Esophagus (tissue), 2 donors: ENCODE data around the gene PPFIA3. TPM values are rescaled to one million over a fixed set of nuclear protein-coding genes. Genes with fewer than 3 reads are reported as not detected.
"Not testable (repeated sequence)": the region's sequence is repeated elsewhere in the genome, so short reads cannot be mapped to it uniquely, and the experiment has no call there.

Source experiments
- H3K27ac ChIP-seq, 2 donors: one replicate each; pipeline ENCODE4 v1.5.1; 2013; ENCODE audit warnings: low read depth in 2 of 2, mild to moderate bottlenecking in 2 of 2, inconsistent platforms in 1 of 2, low read length in 1 of 2, moderate library complexity in 1 of 2
- H3K27me3 ChIP-seq, 2 donors: one replicate each; pipeline ENCODE4 v1.6.1; 2013; ENCODE audit warnings: low read length in 2 of 2, control low read depth in 1 of 2, mild to moderate bottlenecking in 1 of 2; ENCODE audit not compliant: insufficient read depth in 2 of 2, control insufficient read depth in 1 of 2
- H3K36me3 ChIP-seq, 2 donors: one replicate each; pipeline ENCODE4 v1.6.1; 2013; ENCODE audit warnings: low read length in 1 of 2; ENCODE audit not compliant: control insufficient read depth in 2 of 2, insufficient read depth in 2 of 2
- H3K4me1 ChIP-seq, 2 donors: one replicate each; pipeline ENCODE4 v1.6.1; 2013; ENCODE audit warnings: low read length in 1 of 2; ENCODE audit not compliant: control insufficient read depth in 2 of 2, insufficient read depth in 2 of 2
- H3K4me3 ChIP-seq, 2 donors: one replicate each; pipeline ENCODE4 v1.5.1; 2013; ENCODE audit warnings: low read length in 2 of 2, mild to moderate bottlenecking in 2 of 2, low read depth in 1 of 2, moderate library complexity in 1 of 2
- H3K9me3 ChIP-seq, 2 donors: one replicate each; pipeline ENCODE4 v1.6.1; 2013; ENCODE audit warnings: mild to moderate bottlenecking in 2 of 2, low read depth in 1 of 2, low read length in 1 of 2, moderate library complexity in 1 of 2; ENCODE audit not compliant: control insufficient read depth in 2 of 2, insufficient read depth in 1 of 2
- WGBS, 2 donors: extraction: QIAGEN DNeasy Blood & Tissue Kit; methylation state at CpG; one replicate each; pipeline ENCODE4 v1.1.7; 2013; 5-methylcytosine and 5-hydroxymethylcytosine counted together
- polyA plus RNA-seq, 2 donors: library from polyadenylated mRNA; stranded (reverse); fragments of 200-250 nt; gene quantifications; one replicate each; pipeline ENCODE4 v1.2.3, GENCODE V29; 2013
- donor health status: healthy with polysubstance abuse.
- donor health status: Bipolar disorder and iron deficiency.

PPFIA3 gene
- polyA plus RNA-seq, 2 donors = 15.2 to 28.6 TPM

- H3K27me3 ChIP-seq, H3K4me3 ChIP-seq, H3K9me3 ChIP-seq, H3K27ac ChIP-seq, H3K36me3 ChIP-seq: not testable (repeated sequence)
- 79 to 82% methylated on average over 10 of the region's 10 CpGs for WGBS, 2 donors
- H3K4me1 ChIP-seq = peaks cover 2 to 12% of the 10 kb centered on the region in 2 donors
Observed at GRCh38 chr19:49121841-49122240, 2.5 kb downstream of the PPFIA3 start.

- 91% methylated on average over 11 of the region's 11 CpGs for WGBS, 2 donors
- H3K9me3 ChIP-seq, H3K27me3 ChIP-seq, H3K4me1 ChIP-seq, H3K4me3 ChIP-seq, H3K27ac ChIP-seq, H3K36me3 ChIP-seq: not testable (repeated sequence)
Observed at GRCh38 chr19:49123285-49123684, 3.9 kb downstream of the PPFIA3 start.

DNA sequence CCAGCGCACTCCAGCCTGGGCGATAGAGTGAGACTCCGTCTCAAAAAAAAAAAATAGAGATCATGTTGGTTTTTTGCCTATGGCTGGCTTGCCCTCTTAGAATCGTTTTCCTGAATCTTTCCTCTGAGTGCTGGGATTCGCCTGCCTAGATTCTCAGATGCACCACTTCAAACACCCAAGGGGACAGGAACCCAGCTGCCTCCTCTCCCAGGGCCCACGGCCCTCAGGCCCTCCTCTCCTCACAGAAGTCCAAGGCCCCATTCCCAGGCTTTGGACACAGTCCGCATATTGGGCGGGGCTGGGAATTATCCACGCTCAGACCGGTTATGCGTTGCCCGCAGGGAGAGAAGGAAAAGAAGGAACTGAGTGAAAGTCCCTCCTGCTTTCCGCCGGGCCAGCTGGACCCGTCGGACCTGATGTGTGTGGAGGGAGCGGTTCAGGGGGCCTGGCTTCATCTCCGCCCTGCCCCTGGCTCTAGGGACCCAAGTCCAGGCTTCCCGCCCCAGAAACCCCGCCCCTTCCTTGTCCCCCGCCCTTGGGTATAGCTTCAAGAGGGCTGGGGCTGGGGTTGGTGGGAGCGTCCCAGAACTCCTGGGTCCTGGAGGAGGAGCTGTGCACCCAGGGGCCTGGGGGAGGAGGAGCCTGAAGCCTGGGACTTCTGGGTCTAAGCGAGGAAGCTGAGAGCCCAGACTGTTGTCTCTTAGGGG is 5.8 kb downstream of the PPFIA3 start:
- Histone ChIP-seq H3K4me1 (peaks cover 3 to 11% of the 10 kb centered on the region in 2 donors), H3K36me3 (peaks cover 0 to 2% of the 10 kb centered on the region in 2 donors), H3K27ac (peak overlapping the region; percentile 80 to 84), H3K4me3 (peak overlapping the region; percentile 2 to 16), H3K9me3 (no peaks in the 10 kb centered on the region), H3K27me3 (no peaks in the 10 kb centered on the region)
- WGBS, 2 donors = 29 to 31% methylated on average over 23 of the region's 23 CpGs

GRCh38 chr19:49126575-49126974 is 7.2 kb downstream of the PPFIA3 start:
- no peak overlapping the region for H3K4me3 ChIP-seq
- peaks cover 3 to 11% of the 10 kb centered on the region in 2 donors for H3K4me1 ChIP-seq
- peaks cover 0 to 6% of the 10 kb centered on the region in 2 donors for H3K36me3 ChIP-seq
- H3K27me3 ChIP-seq = no peaks in the 10 kb centered on the region
- H3K27ac ChIP-seq = no peak overlapping the region
- 81% methylated on average over 4 of the region's 4 CpGs for WGBS, 2 donors
- no peaks in the 10 kb centered on the region for H3K9me3 ChIP-seq

DNA sequence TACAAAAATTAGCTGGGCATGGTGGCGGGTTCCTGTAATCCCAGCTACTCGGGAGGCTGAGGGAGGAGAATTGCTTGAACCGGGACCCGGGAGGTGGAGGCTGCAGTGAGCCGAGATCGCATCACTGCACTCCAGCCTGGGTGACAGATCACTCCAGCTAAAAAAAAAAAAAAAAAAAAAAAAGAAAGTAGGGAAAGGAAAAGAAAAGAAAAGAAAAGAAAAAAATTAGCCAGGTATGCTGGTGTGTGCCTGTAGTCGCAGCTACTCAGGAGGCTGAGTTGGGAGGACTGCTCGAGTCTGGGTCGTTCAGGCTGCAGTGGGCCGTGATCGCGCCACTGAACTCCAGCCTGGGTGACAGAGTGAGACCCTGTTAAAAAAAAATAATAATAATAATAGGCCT is 7.9 kb downstream of the PPFIA3 start:
- WGBS, 2 donors = 96 to 99% methylated on average over 12 of the region's 12 CpGs
- not testable (repeated sequence) for H3K27me3 ChIP-seq

GRCh38 chr19:49127674-49128544 is 8.6 kb downstream of the PPFIA3 start:
- no peaks in the 10 kb centered on the region for H3K27me3 ChIP-seq
- peak overlapping the region in 1 of 2 donors; percentile 31 for H3K4me3 ChIP-seq
- H3K4me1 ChIP-seq = peaks cover 3 to 13% of the 10 kb centered on the region in 2 donors
- peak overlapping the region; percentile 80 to 87 for H3K27ac ChIP-seq
- H3K36me3 ChIP-seq = peaks cover 0 to 6% of the 10 kb centered on the region in 2 donors
- WGBS, 2 donors = 4% methylated on average over 56 to 63 of the region's 63 CpGs
- H3K9me3 ChIP-seq = no peaks in the 10 kb centered on the region

More for the DNA sequence above, 7.9 kb downstream of the PPFIA3 start:
- H3K4me3 ChIP-seq, H3K9me3 ChIP-seq, H3K27ac ChIP-seq, H3K36me3 ChIP-seq: not testable (repeated sequence)
- peaks cover 3 to 11% of the 10 kb centered on the region in 2 donors for H3K4me1 ChIP-seq

- WGBS, 2 donors = 51 to 66% methylated on average over 15 of the region's 15 CpGs
Observed at GRCh38 chr19:49128545-49129237, 9.3 kb downstream of the PPFIA3 start.

DNA sequence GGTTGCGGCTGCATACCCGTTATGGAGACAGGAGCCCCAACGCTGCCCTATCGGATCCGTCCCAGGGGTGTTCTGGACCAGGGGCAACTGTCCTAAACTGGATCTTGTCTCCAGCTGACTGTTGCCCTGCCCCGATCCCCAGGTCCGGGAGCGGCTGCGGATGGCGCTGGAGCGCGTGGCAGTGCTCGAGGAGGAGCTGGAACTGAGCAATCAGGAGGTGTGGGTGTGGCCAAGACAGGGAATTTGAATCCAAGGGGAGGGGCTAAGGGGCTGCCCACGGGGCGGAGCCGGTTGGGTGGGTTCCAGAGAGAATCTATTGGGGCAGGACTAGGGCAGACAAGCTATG is 9.9 kb downstream of the PPFIA3 start:
- Histone ChIP-seq H3K27ac (no peak overlapping the region), H3K36me3 (peaks cover 0 to 6% of the 10 kb centered on the region in 2 donors), H3K27me3 (no peaks in the 10 kb centered on the region), H3K4me1 (peaks cover 3 to 13% of the 10 kb centered on the region in 2 donors), H3K4me3 (no peak overlapping the region), H3K9me3 (no peaks in the 10 kb centered on the region)
- 54 to 66% methylated on average over 16 of the region's 16 CpGs for WGBS, 2 donors

More at GRCh38 chr19:49128545-49129237, 9.3 kb downstream of the PPFIA3 start:
- Histone ChIP-seq H3K36me3 (peaks cover 0 to 6% of the 10 kb centered on the region in 2 donors), H3K27ac (peak overlapping the region in 1 of 2 donors; percentile 45), H3K27me3 (no peaks in the 10 kb centered on the region), H3K4me1 (peaks cover 3 to 13% of the 10 kb centered on the region in 2 donors), H3K9me3 (no peaks in the 10 kb centered on the region), H3K4me3 (no peak overlapping the region)

GRCh38 chr19:49130325-49130724 is 11.0 kb downstream of the PPFIA3 start:
- 86 to 94% methylated on average over 24 of the region's 24 CpGs for WGBS, 2 donors
- Histone ChIP-seq H3K4me3 (no peak overlapping the region), H3K27me3 (no peaks in the 10 kb centered on the region), H3K9me3 (no peaks in the 10 kb centered on the region), H3K27ac (no peak overlapping the region), H3K36me3 (peaks cover 0 to 6% of the 10 kb centered on the region in 2 donors), H3K4me1 (peaks cover 3 to 10% of the 10 kb centered on the region in 2 donors)
